ENCODE data around the gene ZNF213.

DNA sequence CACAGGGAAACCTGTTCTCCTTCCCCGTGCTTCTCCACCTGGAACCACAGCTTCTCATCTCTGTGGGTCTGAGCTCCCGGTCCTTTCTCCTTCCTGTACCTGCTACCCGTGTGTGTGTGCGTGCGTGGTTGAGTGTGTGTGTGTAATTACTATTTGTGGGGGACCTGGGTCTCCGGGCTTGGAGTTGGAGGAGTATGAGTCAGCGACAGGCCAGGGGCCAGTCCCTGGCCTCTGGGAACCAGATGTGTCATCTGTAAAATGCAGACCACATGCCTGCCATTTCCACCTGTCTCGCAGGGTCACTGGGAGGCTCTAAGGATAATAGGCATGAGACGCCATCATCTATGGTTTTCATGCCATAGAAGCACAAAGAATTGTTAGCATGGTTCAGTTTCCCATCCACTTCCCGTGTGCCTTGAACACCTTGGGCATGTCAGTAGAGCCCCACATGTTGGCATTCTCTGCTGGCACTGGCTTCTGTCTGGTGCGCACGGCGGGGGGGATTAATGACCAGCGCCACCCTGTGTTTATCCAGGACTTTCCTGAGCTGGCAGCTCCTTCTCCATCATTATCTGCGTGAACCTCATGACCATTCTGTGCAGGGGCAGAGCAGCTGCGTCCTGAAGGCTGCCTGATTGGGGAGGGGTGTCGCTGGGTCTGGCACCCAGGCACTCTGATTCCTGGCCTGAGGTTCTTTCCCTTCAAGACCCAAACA, 20.9 kb upstream of the ZNF213 start:
- TF ChIP-seq, protein P1, sequence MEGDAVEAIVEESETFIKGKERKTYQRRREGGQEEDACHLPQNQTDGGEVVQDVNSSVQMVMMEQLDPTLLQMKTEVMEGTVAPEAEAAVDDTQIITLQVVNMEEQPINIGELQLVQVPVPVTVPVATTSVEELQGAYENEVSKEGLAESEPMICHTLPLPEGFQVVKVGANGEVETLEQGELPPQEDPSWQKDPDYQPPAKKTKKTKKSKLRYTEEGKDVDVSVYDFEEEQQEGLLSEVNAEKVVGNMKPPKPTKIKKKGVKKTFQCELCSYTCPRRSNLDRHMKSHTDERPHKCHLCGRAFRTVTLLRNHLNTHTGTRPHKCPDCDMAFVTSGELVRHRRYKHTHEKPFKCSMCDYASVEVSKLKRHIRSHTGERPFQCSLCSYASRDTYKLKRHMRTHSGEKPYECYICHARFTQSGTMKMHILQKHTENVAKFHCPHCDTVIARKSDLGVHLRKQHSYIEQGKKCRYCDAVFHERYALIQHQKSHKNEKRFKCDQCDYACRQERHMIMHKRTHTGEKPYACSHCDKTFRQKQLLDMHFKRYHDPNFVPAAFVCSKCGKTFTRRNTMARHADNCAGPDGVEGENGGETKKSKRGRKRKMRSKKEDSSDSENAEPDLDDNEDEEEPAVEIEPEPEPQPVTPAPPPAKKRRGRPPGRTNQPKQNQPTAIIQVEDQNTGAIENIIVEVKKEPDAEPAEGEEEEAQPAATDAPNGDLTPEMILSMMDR (IDR thresholded peaks at IDR 0.05; ENCODE audit: low read length) = peak; percentile 10; the same call in 1 of the 2 replicates
- no peak for TF ChIP-seq EZH2 (IDR thresholded peaks at IDR 0.05; ENCODE audit: borderline replicate concordance, low read length)

All from OCI-LY1 (cell line).